Activated CD4-positive, alpha-beta T cell treated with anti-CD3 and anti-CD28 coated beads, Interleukin-2, amount 50 U/mL, for 16 hours (primary cell): ENCODE data around the gene ZNF341.
"Not testable (repeated sequence)": the region's sequence is repeated elsewhere in the genome, so short reads cannot be mapped to it uniquely, and the experiment has no call there.

Experiments used
- DNase-seq: peaks from one replicate; pipeline ENCODE4 v3.0.0-alpha.2; 2020

ZNF341 gene

GRCh38 chr20:33730946-33731692, 677 bp upstream of the ZNF341 start:
- no peak for DNase-seq

DNA sequence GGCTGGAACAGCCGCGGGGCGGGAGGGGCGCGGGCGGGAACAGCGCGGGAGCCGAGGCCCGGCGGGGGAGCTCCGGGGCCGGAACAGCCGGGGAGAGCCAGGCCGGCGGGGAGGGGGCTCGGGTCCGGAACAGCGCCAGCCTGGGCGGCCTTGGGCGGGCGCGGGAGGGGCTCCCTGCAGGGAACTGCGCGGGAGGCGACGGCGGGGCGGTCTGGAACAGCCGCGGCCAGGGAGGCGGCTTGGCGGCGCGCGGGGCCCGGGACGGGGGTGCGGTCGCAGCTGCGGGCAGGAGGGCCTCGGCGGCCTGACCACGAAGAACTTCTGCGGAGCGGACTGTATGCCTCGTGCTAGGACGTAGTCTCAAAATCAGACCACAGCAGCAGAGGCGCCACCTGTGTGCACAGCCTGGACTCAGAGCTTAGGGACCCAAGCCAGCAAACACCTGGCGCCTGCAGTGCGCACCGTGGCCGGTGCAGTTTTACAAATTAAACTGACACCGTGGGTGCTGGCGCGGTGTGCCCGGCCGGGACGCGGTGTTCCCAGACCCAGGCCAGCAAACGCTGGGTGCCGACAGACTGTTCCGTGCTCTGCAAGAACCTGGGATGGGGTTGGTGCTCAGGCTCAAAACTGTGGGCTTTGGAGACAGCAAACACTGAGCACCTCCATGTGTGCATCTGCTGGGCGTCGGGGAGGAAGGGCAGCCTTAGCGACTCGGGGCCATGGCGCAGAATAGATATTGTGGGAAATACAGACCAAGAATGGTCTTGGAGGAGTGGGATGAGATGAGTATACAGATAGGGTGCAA, 572 bp downstream of the ZNF341 start:
- peak; percentile 77 for DNase-seq

GRCh38 chr20:33733654-33734576, 2.1 kb downstream of the ZNF341 start:
- no peak for DNase-seq

GRCh38 chr20:33736962-33737361, 5.2 kb downstream of the ZNF341 start:
- DNase-seq, result no peak

- no peak for DNase-seq
Observed at GRCh38 chr20:33739493-33739892, 7.7 kb downstream of the ZNF341 start.

- DNase-seq, result no peak
Observed at GRCh38 chr20:33740189-33740588, 8.4 kb downstream of the ZNF341 start.

GRCh38 chr20:33744181-33744580, 12.4 kb downstream of the ZNF341 start:
- DNase-seq, result no peak

DNA sequence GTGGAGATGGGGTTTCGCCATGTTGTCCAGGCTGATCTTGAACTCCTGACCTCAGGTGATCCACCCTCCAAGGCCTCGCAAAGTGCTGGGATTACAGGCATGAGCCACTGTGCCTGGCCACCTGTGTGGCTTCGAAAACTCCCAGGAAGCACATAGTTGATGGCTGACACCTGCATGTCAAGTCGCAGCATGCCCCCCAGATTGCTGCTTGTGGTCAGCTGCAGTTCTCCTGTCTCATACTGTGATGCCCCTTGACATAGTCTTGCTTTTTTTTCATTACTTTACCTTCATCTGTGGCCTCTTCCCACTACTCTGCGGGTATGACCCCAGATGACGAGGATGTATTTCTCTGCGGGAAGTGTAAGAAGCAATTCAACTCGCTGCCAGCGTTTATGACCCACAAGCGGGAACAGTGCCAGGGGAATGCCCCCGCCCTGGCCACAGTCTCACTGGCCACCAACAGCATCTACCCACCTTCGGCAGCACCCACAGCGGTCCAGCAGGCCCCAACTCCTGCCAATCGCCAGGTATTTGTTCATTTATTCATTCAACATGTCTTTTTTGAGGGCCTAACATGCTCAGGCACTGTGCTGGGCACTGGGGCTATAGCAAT, 13.1 kb downstream of the ZNF341 start:
- DNase-seq, result no peak

GRCh38 chr20:33746325-33746998, 14.7 kb downstream of the ZNF341 start:
- no peak for DNase-seq

DNA sequence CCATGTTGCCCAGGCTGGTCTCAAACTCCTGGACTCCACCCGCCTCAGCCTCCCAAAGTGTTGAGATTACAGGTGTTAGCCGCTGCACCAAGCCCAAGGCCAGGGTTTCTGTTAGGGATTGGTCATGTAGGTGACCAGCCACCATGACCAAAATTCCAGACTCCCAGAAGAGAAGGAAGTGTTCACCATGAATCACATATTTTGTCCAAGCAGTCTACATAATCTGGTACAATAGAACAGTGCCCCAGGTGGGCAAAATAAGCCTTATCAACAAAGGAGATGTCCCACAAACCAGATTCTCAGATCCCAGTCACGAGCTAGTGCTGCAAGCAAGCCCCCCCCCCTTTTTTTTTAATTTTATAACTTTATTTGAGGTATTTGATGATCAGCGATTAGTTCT, 20.0 kb downstream of the ZNF341 start:
- DNase-seq, result no peak

DNA sequence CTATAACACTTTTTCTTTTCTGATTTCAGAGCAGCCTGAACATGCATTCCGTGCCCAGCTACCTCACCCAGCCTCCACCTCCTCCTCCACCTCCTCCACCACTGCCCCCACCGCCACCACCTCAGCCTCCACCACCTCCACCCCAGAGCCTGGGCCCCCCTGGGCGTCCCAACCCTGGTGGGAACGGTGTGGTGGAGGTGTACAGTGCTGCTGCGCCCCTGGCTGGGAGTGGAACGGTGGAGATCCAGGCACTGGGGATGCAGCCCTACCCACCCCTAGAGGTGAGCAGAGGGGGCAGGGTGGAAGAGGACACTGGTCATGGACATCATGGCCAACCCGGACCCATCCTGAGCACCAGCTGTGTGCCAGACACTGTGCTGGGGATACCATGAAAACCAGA, 21.3 kb downstream of the ZNF341 start:
- no peak for DNase-seq

GRCh38 chr20:33753763-33754162, 22.0 kb downstream of the ZNF341 start:
- DNase-seq, result no peak

DNA sequence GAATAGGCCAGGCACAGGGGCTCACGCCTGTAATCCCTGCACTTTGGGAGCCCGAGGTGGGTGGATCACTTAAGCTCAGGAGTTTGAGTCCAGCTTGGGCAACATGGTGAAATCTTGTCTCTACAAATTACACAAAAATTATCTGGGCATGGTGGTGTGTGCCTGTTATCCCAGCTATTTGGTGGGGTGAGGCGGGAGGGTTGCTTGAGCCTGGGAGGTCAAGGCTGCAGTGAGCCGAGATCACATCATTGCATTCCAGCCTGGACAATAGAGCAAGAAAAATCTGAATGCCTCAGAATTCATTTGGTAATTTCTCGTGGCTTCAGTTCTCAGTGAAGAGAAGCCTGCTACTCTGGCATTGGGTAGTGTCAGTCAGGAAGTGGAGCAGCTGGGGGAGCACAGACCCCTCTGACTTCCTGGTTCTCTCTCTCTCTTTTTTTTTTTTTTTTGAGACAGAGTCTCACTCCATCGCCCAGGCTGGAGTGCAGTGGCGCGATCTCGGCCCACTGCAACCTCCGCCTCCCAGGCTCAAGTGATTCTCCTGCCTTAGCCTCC, 24.2 kb downstream of the ZNF341 start:
- DNase-seq, result not testable (repeated sequence)

- no peak for DNase-seq
Observed at GRCh38 chr20:33757046-33757445, 25.2 kb downstream of the ZNF341 start.

GRCh38 chr20:33757458-33757857, 25.7 kb downstream of the ZNF341 start:
- DNase-seq, result no peak

- DNase-seq, result no peak
Observed at GRCh38 chr20:33761698-33762250, 30.0 kb downstream of the ZNF341 start.

GRCh38 chr20:33765099-33765498, 33.3 kb downstream of the ZNF341 start:
- no peak for DNase-seq

DNA sequence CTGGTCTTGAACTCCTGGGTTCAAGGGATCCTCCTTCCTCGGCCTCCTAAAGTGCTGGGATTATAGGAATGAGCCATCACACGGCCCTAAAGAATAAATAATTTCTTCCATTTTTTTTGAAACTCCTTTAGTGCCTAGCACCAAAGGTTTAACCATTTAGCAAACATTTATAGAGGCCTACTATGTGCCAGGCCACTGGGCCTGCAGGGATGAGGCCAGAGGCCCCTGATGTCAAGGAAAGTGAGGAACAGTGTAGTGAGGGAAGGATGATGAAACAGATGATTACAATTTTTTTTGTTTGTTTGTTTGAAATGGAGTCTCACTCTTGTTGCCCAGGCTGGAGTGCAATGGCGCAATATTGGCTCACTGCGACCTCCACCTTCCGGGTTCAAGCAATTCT, 33.8 kb downstream of the ZNF341 start:
- DNase-seq, result no peak

- no peak for DNase-seq
Observed at GRCh38 chr20:33766686-33767085, 34.9 kb downstream of the ZNF341 start.

GRCh38 chr20:33767777-33768138, 36.0 kb downstream of the ZNF341 start:
- no peak for DNase-seq

- DNase-seq, result no peak
Observed at GRCh38 chr20:33769043-33769442, 37.2 kb downstream of the ZNF341 start.

GRCh38 chr20:33770005-33770404, 38.2 kb downstream of the ZNF341 start:
- no peak for DNase-seq
